ENCODE data around the gene GPX4.
A peak's percentile ranks its signal among the peaks of the same experiment; 100 is the strongest.
"Not testable (repeated sequence)": the region's sequence is repeated elsewhere in the genome, so short reads cannot be mapped to it uniquely, and the experiment has no call there.

GPX4 gene

DNA sequence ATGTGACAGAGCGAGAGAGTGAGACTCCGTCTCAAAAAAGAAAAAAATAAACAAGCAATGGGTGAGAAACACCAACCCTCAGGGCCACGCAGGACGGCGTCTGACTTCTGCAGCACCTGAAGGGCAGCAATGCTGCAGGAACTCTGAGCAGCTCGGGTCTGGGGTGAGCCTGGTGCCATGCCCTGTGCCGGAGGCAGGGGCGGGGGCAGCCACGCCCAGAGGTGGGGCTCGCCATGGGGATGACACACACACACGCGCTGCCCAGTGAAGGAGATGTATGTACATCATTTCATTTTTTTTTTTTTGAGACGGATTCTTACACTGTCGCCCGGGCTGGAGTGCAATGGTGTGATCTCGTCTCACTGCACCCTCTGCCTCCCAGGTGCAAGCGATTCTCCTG lies 24.3 kb downstream of the GPX4 start:
- Histone ChIP-seq H3K9ac (ENCODE audit: low read depth, low read length, poor library complexity, severe bottlenecking) (no peak overlapping the region), H3F3A (ENCODE audit: low read depth) (no peaks in the 10 kb centered on the region), H2AFZ (ENCODE audit: low read length) (no peak overlapping the region), H3K9me3 (ENCODE audit: insufficient read depth, low read depth, low read length) (no peaks in the 10 kb centered on the region), H4K20me1 (ENCODE audit: insufficient read depth, low read length, poor library complexity, severe bottlenecking) (peaks cover 16% of the 10 kb centered on the region), H3K36me3 (ENCODE audit: insufficient read depth, low read length) (peaks cover 35% of the 10 kb centered on the region; the same call in 1 of the 2 replicates), H3K79me2 (ENCODE audit: insufficient read depth, low read length) (peaks cover 45% of the 10 kb centered on the region), H3K4me2 (ENCODE audit: low read depth, low read length, poor library complexity, severe bottlenecking) (no peak overlapping the region), H3K4me3 (ENCODE audit: low read length, poor library complexity, severe bottlenecking) (no peak overlapping the region), H3K4me1 (ENCODE audit: insufficient read depth, low read length, poor library complexity, severe bottlenecking) (peaks cover 28% of the 10 kb centered on the region), H3K9me2 (replicated peaks; ENCODE audit: low read depth, low read length) (no peaks in the 10 kb centered on the region), H3K27me3 (ENCODE audit: insufficient read depth, low read length, poor library complexity, severe bottlenecking) (no peaks in the 10 kb centered on the region)
- TF ChIP-seq, protein P1, sequence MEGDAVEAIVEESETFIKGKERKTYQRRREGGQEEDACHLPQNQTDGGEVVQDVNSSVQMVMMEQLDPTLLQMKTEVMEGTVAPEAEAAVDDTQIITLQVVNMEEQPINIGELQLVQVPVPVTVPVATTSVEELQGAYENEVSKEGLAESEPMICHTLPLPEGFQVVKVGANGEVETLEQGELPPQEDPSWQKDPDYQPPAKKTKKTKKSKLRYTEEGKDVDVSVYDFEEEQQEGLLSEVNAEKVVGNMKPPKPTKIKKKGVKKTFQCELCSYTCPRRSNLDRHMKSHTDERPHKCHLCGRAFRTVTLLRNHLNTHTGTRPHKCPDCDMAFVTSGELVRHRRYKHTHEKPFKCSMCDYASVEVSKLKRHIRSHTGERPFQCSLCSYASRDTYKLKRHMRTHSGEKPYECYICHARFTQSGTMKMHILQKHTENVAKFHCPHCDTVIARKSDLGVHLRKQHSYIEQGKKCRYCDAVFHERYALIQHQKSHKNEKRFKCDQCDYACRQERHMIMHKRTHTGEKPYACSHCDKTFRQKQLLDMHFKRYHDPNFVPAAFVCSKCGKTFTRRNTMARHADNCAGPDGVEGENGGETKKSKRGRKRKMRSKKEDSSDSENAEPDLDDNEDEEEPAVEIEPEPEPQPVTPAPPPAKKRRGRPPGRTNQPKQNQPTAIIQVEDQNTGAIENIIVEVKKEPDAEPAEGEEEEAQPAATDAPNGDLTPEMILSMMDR (conservative IDR thresholded peaks at IDR 0.05; ENCODE audit: low read length), result no peak
- no peak for TF ChIP-seq EZH2phosphoT487 (IDR thresholded peaks at IDR 0.05; ENCODE audit: borderline replicate concordance)

DNA sequence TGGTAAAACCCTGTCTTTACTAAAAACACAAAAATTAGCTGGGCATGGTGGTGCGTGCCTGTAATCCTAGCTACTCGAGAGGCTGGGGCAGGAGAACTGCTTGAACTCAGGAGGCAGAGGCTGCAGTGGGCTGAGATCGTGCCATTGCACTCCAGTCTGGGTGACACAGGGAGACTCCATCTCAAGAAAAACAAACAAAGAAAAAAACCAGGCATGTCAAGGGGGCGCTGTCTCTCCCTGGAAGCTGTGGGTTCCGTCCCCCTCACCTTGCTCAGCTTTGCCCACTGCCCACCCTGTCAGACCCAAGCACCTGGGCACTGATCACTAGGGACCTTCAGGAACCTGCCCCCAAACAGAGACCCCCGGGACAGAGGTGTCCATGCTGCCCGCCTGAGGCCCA lies 25.3 kb downstream of the GPX4 start:
- H4K20me1 ChIP-seq (ENCODE audit: insufficient read depth, low read length, poor library complexity, severe bottlenecking), result peaks cover 11% of the 10 kb centered on the region
- H3K9me3 ChIP-seq (ENCODE audit: insufficient read depth, low read depth, low read length), result not testable (repeated sequence)

DNA sequence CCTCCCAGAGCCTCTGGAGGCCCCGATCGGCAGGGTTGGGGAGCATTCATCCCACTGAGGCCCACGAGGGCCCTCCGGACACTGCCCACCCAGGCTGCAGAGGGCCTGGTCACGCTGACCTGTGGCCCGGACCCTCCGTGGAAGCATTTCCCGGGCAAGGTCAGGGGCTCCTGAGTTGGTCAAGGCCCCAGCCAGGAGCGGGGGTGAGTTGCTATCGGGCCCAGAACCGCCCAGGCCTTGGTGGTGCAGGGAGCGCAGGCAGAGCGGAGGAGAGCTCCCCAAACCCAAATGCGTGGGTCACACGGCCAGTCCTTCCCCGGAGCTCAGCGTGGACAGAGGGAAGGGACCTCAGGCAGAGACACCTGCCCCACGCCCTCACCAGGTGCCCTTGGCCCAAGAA lies 25.7 kb downstream of the GPX4 start:
- Histone ChIP-seq H3K9me3 (ENCODE audit: insufficient read depth, low read depth, low read length) (no peaks in the 10 kb centered on the region), H3K4me2 (ENCODE audit: low read depth, low read length, poor library complexity, severe bottlenecking) (no peak overlapping the region), H2AFZ (ENCODE audit: low read length) (no peak overlapping the region), H3K36me3 (ENCODE audit: insufficient read depth, low read length) (peaks cover 24% of the 10 kb centered on the region; the same call in 1 of the 2 replicates), H3K27me3 (ENCODE audit: insufficient read depth, low read length, poor library complexity, severe bottlenecking) (no peaks in the 10 kb centered on the region), H3K4me1 (ENCODE audit: insufficient read depth, low read length, poor library complexity, severe bottlenecking) (peaks cover 34% of the 10 kb centered on the region), H3F3A (ENCODE audit: low read depth) (no peaks in the 10 kb centered on the region), H3K9me2 (replicated peaks; ENCODE audit: low read depth, low read length) (no peaks in the 10 kb centered on the region), H3K9ac (ENCODE audit: low read depth, low read length, poor library complexity, severe bottlenecking) (no peak overlapping the region), H4K20me1 (ENCODE audit: insufficient read depth, low read length, poor library complexity, severe bottlenecking) (peaks cover 11% of the 10 kb centered on the region), H3K79me2 (ENCODE audit: insufficient read depth, low read length) (peaks cover 52% of the 10 kb centered on the region), H3K4me3 (ENCODE audit: low read length, poor library complexity, severe bottlenecking) (no peak overlapping the region)
- TF ChIP-seq EZH2phosphoT487 (IDR thresholded peaks at IDR 0.05; ENCODE audit: borderline replicate concordance), result no peak
- TF ChIP-seq, protein P1 (conservative IDR thresholded peaks at IDR 0.05; ENCODE audit: low read length), result no peak

More for the DNA sequence above, 25.3 kb downstream of the GPX4 start:
- TF ChIP-seq, protein P1 (conservative IDR thresholded peaks at IDR 0.05; ENCODE audit: low read length), result peak; percentile 14; the same call in 1 of the 2 replicates
- H3K79me2 ChIP-seq (ENCODE audit: insufficient read depth, low read length), result peaks cover 52% of the 10 kb centered on the region
- not testable (repeated sequence) for H3K27me3 ChIP-seq (ENCODE audit: insufficient read depth, low read length, poor library complexity, severe bottlenecking); H2AFZ ChIP-seq (ENCODE audit: low read length); H3K4me2 ChIP-seq (ENCODE audit: low read depth, low read length, poor library complexity, severe bottlenecking); H3K9ac ChIP-seq (ENCODE audit: low read depth, low read length, poor library complexity, severe bottlenecking); H3K4me3 ChIP-seq (ENCODE audit: low read length, poor library complexity, severe bottlenecking); H3F3A ChIP-seq (ENCODE audit: low read depth); H3K9me2 ChIP-seq (replicated peaks; ENCODE audit: low read depth, low read length)
- peaks cover 28% of the 10 kb centered on the region; the same call in 1 of the 2 replicates for H3K36me3 ChIP-seq (ENCODE audit: insufficient read depth, low read length)
- H3K4me1 ChIP-seq (ENCODE audit: insufficient read depth, low read length, poor library complexity, severe bottlenecking), result peaks cover 34% of the 10 kb centered on the region
